ENCODE results near the gene TECPR2. TPM values are rescaled to one million over a fixed set of nuclear protein-coding genes. Genes with fewer than 3 reads are reported as not detected.

TECPR2 gene
- total RNA-seq, 1 donor from 2014 or later, result 8.4 TPM

DNA sequence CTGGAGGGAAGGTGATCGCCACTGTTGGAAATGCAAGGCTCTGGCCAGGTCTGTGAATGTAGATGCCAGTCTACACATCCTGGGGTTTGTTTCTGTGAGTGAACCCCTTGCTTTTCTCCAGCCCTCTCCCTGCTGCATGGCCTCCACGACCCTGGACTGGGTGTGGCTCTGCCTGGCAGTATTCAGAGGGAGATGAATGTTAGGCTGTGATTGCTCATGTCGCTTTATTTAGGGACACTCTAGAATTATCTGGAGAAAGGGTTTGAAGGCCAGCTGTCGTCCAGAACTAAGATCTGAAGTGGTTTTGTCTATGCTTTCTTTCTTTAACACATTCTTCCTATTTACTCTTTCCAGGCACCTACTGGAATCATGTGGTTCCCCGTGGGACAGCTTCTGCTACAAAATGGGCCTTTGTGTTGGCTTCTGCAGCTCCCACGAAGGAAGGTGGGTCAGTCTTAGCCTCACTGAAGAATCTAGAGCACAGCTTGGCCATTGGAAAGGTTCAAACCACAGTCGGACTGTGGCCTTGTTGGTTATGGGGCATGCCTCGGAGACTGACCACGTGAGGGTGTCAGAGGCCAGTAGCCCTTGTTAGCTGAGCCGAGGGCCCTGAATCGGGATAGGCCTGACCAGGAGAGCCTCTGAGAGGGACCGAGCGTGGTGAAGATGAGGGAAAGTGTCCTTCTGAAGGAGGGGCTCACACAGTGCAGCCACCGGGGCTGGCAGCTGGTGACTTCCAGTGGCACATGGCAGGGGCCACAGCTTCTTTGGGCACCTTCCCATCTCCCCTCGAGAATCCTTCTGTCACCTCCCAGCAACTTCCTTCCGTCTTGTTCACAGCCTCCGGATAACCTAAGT, 87.7 kb downstream of the TECPR2 start:
- DNase-seq (ENCODE audit: low spot score), result no peak
- Histone ChIP-seq H2AFZ (replicated peaks) (no peak overlapping the region), H3K36me3 (no peaks in the 10 kb centered on the region), H4K20me1 (ENCODE audit: low read depth) (no peaks in the 10 kb centered on the region), H3K27me3 (no peaks in the 10 kb centered on the region), H3K4me3 (no peak overlapping the region), H3F3A (ENCODE audit: low read depth) (no peaks in the 10 kb centered on the region), H3K4me1 (no peaks in the 10 kb centered on the region), H3K79me2 (ENCODE audit: low read depth) (no peaks in the 10 kb centered on the region), H3K27ac (no peak overlapping the region), H3K9me3 (ENCODE audit: low read depth) (no peaks in the 10 kb centered on the region), H3K9ac (no peak overlapping the region), H3K4me2 (no peak overlapping the region)
- Mint-ChIP-seq H3K4me3 (no peak overlapping the region), H3K9me3 (no peaks in the 10 kb centered on the region), H3K36me3 (peaks cover 18% of the 10 kb centered on the region), H3K27ac (no peak overlapping the region), H3K4me1 (no peaks in the 10 kb centered on the region), H3K27me3 (ENCODE audit: insufficient read depth, low read depth) (no peaks in the 10 kb centered on the region)
- TF ChIP-seq EZH2 (IDR thresholded peaks at IDR 0.05) (no peak), EZH2phosphoT487 (IDR thresholded peaks at IDR 0.05) (no peak), CTCF (IDR thresholded peaks at IDR 0.05) (no peak)

DNA sequence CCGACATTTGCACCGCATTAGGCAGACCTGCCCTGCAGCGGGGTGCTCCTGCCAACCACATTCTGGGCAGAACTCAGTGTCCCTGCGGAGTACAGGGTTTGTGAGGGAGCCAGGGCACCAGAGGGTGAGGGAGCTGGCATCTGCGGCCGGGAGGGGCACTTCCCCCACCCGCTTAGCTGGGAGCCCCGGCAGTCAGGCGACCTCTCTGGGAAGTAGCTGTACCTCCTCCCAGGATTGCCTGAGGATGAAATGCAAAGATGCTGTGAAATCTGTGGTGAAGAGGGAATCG, 88.3 kb downstream of the TECPR2 start:
- no peak overlapping the region for H3K27ac ChIP-seq
- H3K27ac Mint-ChIP-seq, result no peak overlapping the region

GRCh38 chr14:102452302-102452701, 89.6 kb downstream of the TECPR2 start:
- H3K4me3 ChIP-seq, result no peak overlapping the region
- no peaks in the 10 kb centered on the region for H3K27me3 ChIP-seq
- H3K4me3 Mint-ChIP-seq, result no peak overlapping the region
- no peaks in the 10 kb centered on the region for H3K36me3 ChIP-seq
- H3K9ac ChIP-seq, result no peak overlapping the region
- no peak overlapping the region for H3K27ac Mint-ChIP-seq
- H3K4me1 Mint-ChIP-seq, result no peaks in the 10 kb centered on the region
- H3K36me3 Mint-ChIP-seq, result peaks cover 9% of the 10 kb centered on the region
- no peak for DNase-seq (ENCODE audit: low spot score)
- no peaks in the 10 kb centered on the region for H3K79me2 ChIP-seq (ENCODE audit: low read depth)
- H3K27ac ChIP-seq, result no peak overlapping the region
- no peak overlapping the region for H2AFZ ChIP-seq (replicated peaks)
- no peak overlapping the region for H3K4me2 ChIP-seq
- TF ChIP-seq EZH2 (IDR thresholded peaks at IDR 0.05) (no peak), CTCF (IDR thresholded peaks at IDR 0.05) (no peak), EZH2phosphoT487 (IDR thresholded peaks at IDR 0.05) (no peak)
- H4K20me1 ChIP-seq (ENCODE audit: low read depth), result no peaks in the 10 kb centered on the region
- no peaks in the 10 kb centered on the region for H3K9me3 ChIP-seq (ENCODE audit: low read depth)
- no peaks in the 10 kb centered on the region for H3K4me1 ChIP-seq
- H3F3A ChIP-seq (ENCODE audit: low read depth), result no peaks in the 10 kb centered on the region
- no peaks in the 10 kb centered on the region for H3K9me3 Mint-ChIP-seq
- no peaks in the 10 kb centered on the region for H3K27me3 Mint-ChIP-seq (ENCODE audit: insufficient read depth, low read depth)

More for the DNA sequence above, 88.3 kb downstream of the TECPR2 start:
- no peaks in the 10 kb centered on the region for H3K79me2 ChIP-seq (ENCODE audit: low read depth)
- H3K9me3 ChIP-seq (ENCODE audit: low read depth), result no peaks in the 10 kb centered on the region
- no peaks in the 10 kb centered on the region for H3K27me3 ChIP-seq
- H3F3A ChIP-seq (ENCODE audit: low read depth), result no peaks in the 10 kb centered on the region
- H3K4me1 Mint-ChIP-seq, result no peaks in the 10 kb centered on the region
- H3K4me2 ChIP-seq, result no peak overlapping the region
- H3K4me1 ChIP-seq, result no peaks in the 10 kb centered on the region
- H3K36me3 ChIP-seq, result no peaks in the 10 kb centered on the region
- H3K9me3 Mint-ChIP-seq, result no peaks in the 10 kb centered on the region
- no peak overlapping the region for H2AFZ ChIP-seq (replicated peaks)
- no peak overlapping the region for H3K9ac ChIP-seq
- H3K4me3 ChIP-seq, result no peak overlapping the region
- H3K27me3 Mint-ChIP-seq (ENCODE audit: insufficient read depth, low read depth), result no peaks in the 10 kb centered on the region
- no peak for DNase-seq (ENCODE audit: low spot score)
- H3K36me3 Mint-ChIP-seq, result peaks cover 14% of the 10 kb centered on the region
- no peaks in the 10 kb centered on the region for H4K20me1 ChIP-seq (ENCODE audit: low read depth)
- TF ChIP-seq CTCF (IDR thresholded peaks at IDR 0.05) (no peak), EZH2phosphoT487 (IDR thresholded peaks at IDR 0.05) (no peak), EZH2 (IDR thresholded peaks at IDR 0.05) (no peak)
- H3K4me3 Mint-ChIP-seq, result no peak overlapping the region

Data from neural progenitor cell (in vitro differentiated cells).